GM19240 (cell line): ENCODE measurements around the gene SON.
"Not testable (repeated sequence)": the region's sequence is repeated elsewhere in the genome, so short reads cannot be mapped to it uniquely, and the experiment has no call there.

Experiments
- DNase-seq: peaks from one replicate; pipeline ENCODE4 v3.0.0; 2011; ENCODE audit warnings: low spot score; ENCODE audit not compliant: insufficient read length

Gene SON

GRCh38 chr21:33572350-33572749 is 29.5 kb downstream of the SON start:
- no peak for DNase-seq

DNA sequence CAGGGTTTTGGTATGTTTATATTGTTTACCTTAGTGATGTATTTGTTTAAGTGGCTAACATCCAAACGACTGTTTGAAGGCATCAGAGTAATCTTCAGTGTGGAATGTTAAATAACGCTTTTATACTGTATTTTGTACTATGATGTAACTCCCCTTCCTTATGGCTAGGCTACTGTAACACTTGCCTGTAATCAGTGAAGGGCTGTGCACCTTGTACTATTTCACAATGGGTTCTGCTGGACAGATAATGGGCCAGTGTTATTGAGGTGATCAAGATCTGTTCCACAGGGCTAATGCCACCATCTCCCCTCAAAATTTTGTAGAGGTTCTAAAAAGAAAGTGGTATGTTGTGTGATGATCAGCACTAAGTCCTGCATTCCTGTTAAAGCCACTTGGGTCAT is 33.9 kb downstream of the SON start:
- DNase-seq = not testable (repeated sequence)

- DNase-seq = no peak
These were observed 35.4 kb downstream of the SON start for GRCh38 chr21:33578214-33578613.

GRCh38 chr21:33578959-33579542 is 36.2 kb downstream of the SON start:
- DNase-seq = no peak

DNA sequence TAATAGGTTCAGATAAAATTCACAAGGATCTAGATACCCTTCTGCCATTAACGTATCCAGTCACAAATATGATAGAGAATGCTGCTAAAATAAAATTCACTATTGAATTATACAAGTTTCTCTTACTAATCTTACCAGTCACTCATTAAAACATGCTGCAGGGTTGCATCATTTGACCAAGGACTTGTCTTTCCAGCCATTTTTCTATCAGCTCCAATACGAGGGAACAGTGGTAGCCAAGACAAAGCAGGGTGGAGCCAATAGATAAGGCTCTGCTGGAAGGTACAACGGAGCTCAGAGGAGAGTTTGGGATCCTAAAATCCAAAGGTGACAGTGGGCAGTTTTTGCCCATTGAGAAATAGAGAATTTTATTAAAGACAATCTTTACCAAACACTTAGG is 41.6 kb downstream of the SON start:
- DNase-seq = no peak

DNA sequence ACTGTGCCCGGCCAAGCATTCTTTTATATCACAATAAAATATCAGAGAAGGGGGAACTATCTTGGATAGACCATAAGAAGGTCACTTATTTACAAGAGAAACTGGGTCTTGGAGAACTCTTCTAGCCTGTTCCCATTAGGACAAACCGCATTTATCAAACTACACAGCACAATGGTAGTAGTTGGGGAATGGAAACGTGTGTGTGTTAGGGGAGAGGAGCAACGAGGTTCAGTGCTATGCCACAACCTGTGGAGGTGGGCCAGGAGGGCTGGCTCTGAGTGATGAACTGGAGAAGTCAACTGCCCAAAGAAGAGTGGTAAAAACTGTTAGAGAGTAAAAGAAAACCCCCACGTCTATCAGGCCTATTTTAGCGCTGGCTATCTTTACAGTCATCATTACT is 44.1 kb downstream of the SON start:
- DNase-seq = no peak

DNA sequence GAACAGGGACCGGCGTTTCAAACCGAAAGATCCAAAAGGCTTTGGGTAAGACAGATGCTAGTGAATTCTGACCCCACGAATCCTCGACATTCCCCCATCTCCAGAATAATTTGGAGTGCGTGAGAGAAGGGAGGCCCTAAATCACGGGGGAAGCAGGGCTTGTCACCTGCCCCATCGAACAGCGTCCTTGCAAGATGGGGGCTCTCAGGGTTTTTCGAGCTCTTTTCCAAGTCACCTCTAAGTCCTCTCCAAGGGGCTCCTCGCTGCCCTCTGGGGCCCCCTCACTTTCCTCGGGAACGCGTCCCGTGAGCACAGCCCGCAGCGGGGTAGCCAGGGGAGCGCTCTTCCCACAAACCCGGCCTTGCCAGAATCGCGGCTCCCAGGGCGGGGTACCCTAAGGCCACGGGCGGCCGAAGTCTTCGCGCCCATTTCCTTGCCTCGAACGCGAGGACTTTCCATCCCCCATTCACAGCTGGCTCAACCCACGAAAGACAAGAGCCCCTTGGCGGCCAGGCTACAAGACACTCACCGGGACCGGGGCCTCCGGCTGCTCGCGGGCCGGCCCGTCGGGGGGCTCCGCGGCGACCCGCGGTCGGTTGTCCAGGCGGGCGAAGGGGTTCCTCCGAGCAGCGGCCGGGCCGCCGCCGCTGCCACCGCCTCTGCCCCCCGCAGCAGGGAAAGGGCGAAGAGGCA is 45.1 kb downstream of the SON start:
- DNase-seq = peak; percentile 14

DNA sequence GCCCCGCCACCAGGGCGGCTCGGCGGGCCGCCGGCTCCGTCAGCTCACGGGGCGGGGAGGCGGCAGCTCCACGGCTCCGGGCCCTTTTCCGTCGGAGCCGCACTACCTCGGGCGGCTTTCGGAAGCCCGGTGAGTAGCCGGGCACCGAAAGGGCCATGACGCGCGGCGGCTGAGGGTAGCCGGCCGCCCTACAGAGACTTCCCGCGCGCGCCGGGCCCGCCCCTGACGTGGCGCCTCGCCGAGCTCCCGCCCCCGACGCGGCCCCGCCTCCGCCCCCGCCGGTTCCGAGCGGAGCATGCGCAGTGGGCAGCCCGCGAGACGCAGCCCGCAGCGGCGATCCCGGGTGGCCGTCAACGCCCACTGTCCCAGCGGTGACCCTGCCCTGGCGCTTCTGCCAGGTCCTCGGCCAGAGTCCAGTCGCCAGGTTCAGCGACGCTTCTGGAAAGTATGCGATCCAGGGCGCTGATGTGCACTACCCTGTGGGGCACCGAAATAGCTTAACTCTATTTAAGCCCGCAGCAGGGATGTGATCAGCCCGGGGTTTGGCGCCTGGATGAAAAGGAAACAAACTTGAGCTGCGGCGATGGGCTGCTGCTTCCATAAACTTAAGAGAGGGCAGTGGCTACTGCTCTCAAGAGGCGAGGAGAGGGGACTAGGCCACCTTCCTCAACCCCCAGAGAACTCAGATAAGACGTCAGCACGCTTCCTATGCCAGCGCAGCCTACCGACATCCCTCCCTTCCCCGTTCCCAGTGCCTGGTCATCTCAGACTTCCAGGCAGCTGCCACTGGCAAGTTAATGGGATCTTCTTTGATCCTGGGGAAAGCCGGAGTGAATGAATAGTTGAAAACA is 45.9 kb downstream of the SON start, which contains the start of gene DONSON:
DONSON (minus strand) TSS at position 200 of the 851 bp plus-strand sequence; CDS start at position 157, 43 bp downstream.
- peak; percentile 81 for DNase-seq

DNA sequence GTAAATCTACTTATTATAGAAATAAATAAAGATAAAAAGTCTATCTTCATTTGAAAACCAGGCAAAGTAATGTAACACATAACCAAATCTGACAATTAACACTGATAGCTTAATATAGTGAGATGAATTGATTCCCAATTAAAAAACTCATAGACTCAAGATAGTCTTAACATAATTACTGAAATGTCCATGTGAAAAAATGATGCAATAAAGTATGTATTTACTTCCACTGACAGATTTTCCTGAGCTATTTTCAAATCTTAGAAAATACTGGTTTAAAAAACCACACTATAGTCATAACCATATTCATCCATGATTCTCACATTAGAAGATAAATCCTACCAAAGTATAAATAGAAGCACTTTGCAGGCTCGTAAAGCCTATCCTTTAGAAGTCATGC is 55.2 kb downstream of the SON start:
- no peak for DNase-seq

GRCh38 chr21:33608559-33608958 is 65.7 kb downstream of the SON start:
- DNase-seq = no peak

GRCh38 chr21:33611006-33611744 is 68.3 kb downstream of the SON start:
- no peak for DNase-seq

DNA sequence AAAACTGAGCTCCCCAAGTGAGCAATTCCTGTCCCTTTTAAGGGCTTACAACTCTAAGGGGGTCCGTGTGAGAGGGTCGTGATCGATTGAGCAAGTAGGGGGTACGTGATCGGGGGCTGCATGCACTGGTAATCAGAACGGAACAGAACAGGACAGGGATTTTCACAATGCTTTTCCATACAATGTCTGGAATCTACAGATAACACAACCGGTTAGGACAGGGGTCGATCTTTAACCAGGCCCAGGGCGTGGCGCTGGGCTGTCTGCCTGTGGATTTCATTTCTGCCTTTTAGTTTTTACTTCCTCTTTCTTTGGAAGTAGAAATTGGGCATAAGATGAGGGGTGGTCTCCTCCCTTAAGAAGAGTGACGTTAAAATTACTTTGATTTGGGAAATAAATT is 74.7 kb downstream of the SON start:
- not testable (repeated sequence) for DNase-seq

GRCh38 chr21:33618407-33618806 is 75.6 kb downstream of the SON start:
- DNase-seq = no peak

DNA sequence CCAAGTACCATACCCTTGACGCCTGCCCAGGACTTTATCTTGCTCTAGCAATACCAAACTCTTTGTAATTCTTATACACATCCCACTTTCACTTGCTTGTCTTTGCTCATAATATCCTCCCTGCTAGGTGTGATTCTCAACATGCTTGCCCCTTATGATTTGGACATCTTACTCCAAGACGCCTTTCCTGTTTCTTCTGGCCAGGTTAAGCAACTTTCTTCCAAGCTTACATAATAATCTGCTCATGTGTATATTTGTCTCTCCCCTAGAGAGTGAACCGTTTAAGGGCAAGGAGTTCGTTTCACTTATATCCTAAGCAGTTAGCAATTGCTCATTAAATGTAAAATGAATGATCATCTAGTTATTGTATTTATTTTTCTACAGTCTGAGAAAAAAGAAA is 76.9 kb downstream of the SON start:
- DNase-seq = no peak

GRCh38 chr21:33622253-33622652 is 79.4 kb downstream of the SON start:
- no peak for DNase-seq

GRCh38 chr21:33626151-33626550 is 83.3 kb downstream of the SON start:
- not testable (repeated sequence) for DNase-seq
